ENCODE results near the gene ISCU.
"Not testable (repeated sequence)": the region's sequence is repeated elsewhere in the genome, so short reads cannot be mapped to it uniquely, and the experiment has no call there.

The ISCU gene

DNA sequence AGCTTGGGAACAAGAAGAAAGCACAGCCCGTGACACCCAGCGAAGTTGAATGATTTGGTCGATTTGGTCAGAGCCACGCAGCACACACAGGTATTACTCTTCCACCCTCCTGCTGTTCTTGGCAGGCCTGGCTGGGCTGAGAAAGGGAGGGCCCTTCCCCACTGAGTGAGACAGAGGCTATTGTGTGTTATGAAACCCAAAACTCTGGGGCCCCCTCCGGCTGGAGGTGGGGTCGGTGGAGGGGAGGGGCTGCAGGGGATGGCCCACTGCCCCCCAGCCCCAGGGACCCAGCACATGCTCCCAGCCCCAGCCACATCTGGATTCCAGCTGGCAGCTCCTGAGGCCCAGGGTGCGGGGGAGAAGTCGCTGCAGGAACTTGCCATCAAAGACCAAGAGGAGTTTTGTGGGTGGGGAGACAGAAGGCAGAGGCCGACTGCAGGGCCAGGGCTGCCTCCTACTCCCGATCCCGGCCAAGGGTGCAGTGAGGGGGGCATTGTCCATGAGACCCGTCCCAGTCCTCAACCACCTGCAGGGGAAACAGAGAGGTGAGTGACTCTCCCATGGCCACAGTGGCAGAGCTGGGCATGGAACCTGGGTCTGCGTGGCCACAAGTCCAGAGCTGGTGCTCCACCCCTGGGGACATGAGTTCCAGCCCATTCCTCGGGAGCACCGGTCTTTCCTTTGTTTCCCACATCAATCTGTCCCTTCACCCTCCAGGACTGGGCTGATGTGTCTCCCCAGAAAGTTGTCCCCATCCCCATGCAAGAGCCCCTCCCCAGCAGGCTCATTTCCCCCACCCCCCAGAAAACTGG is 26.8 kb downstream of the ISCU start:
- DNase-seq (ENCODE audit: low read depth) = no peak

DNA sequence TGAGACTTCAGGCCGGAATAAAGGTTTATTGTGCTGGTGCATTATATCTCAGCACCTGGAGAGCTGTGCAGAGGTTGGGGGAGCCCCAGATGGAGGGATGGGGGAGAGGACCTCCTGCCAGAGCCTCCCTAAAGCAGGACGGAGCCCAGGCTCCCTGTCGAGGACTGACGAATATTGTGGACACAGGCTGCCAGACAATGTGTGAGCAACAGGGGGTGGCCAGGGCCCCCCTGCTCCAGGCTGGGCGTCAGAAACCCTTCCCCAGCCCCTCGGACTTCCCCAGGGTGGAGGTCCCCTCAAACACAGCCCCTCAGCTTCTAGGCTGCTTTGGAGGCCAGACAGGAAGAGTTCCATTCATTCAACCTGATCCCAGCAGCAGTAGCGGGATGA is 27.4 kb downstream of the ISCU start:
- no peak for DNase-seq (ENCODE audit: low read depth)

DNA sequence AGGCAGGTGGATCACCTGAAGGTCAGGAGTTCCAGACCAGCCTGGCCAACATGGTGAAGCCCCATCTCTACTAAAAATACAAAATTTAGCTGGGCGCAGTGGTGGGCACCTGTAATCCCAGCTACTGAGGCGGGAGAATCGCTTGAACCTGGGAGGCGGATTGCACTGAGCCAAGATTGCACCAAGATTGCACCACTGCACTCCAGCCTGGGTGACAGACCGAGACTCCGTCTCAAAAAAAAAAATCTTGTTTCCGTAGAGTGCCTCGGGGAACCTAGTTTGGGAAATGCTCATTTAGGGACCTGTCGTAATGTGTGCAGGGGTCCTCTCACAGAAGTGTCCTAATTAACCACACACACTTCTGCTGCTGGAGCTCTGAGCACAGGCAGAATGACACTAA is 28.1 kb downstream of the ISCU start:
- not testable (repeated sequence) for DNase-seq (ENCODE audit: low read depth)

DNA sequence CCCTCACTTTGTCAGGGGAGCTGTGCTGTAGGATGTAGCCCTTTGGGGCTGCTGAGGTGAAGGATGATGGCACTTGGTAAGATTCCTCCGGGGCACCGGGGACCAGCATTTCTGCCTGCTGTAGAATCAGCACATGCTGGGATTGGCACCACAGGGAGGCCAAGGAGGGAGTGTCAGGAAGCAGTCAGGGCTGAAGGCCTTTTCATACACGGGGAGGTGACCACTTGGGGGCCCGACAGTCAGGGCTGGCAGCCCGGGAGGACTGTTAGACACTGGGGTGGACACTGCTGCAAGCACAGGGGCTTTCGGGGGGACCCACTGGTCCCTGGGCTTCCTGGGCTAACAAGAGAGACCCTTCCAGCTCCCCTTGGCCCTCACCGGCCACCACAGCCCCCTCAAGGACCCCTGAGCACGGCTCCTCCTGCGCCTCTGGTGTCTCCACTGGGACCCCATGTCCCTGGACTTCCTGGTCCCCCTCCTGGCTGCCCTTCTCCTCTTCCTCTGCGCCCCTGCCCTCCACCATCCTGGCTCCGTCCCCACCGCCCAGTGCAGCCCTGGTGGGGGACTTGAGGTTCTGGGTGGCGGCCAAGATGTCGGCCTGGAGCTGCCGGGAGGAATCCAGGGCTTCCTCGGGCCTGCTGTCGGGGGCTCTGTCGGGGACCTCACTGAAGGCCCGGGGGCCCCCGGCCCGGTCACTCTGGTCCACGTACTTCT is 29.0 kb downstream of the ISCU start:
- no peak for DNase-seq (ENCODE audit: low read depth)

DNA sequence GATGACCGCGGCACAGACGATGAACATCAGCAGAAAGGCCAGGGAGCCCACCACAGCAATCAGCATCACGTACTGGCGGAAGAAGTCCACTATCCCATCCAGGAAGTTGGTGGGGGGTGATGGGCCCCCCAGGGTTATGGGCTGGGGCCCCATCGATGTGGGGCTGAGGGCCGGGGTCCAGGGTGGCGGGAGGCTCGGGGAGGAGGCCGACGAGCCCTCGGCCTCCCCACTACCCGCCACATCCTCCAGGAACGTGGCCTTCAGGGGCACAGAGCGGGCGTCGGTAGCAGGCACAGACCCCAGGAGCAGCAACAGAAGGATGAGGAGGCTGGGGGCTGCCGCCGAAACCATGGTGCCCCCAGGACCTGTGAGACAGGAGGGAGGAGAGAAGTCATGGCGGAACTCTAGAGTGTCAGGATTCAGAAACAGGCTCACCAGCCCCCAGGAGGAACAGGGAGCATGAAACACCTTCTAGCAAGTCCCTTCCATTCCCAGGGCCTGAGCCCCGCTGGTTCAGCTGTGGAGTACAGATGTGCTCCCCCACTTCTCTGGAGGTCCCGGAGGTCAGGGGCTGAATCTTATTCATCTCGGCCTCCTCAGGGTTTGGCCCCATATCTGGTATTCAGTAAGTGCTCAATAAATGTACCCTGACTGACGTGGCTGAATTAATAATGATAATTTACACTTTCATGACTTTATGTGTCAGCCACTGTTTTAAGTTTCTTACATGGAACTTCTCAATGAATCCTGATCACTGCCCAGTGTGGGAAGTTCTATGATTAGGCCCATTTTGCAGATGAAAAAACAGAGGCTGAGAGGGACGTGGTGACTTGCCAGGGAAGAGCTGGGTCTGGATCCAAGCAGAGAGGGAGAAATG is 29.9 kb downstream of the ISCU start:
- no peak for DNase-seq (ENCODE audit: low read depth)

DNA sequence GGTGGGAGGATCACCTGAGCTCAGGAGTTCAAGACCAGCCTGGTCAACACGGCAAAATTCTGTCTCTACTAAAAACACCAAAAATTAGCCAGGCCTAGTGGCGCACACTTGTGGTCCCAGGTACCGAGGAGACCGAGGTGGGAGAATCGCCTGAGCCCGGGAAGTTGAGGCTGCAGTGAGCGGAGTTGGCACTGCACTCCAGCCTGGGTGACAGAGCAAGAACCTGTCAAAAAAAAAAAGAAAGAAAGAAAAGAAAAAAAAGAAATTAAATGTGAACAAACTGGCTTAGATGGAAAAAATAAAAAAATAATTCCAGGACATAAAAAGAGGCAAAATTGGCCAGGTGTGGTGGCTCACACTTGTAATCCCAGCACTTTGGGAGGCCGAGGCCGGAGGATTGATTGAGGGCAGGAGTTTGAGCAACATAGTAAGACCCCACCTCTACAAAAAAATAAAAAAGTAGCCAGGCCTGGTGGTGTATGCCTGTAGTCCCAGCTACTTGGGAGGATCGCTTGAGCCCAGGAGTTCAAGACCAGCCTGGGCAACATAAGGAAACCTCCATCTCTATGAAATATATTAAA is 32.0 kb downstream of the ISCU start:
- no peak for DNase-seq (ENCODE audit: low read depth)

DNA sequence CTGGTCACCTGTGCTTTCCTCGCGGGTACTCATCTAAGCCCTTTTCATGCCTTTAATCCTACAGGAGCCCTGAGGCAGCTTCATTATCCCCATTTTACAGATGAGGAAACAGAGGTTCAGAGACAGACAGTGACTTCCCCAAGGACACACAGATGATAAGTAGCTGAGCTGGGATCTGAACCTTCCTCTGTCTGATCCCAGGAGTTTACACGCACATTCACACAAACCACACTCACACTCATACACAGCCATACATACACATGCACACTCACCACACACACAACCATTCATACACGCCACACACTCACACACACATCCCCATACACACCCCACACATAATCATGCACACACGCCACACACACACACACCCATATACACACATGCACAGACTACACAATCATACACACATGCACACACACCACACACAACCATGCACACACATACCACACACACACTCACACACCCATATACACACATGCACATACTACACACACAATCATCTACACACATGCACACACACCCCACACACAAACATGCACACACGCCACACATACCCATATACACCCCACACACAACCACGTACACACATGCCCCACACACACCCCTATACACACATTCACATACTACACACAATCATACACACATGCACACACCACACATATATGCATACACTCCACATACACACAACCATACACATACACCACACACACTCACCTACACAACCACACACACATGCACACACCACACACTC is 32.7 kb downstream of the ISCU start:
- no peak for DNase-seq (ENCODE audit: low read depth)

DNA sequence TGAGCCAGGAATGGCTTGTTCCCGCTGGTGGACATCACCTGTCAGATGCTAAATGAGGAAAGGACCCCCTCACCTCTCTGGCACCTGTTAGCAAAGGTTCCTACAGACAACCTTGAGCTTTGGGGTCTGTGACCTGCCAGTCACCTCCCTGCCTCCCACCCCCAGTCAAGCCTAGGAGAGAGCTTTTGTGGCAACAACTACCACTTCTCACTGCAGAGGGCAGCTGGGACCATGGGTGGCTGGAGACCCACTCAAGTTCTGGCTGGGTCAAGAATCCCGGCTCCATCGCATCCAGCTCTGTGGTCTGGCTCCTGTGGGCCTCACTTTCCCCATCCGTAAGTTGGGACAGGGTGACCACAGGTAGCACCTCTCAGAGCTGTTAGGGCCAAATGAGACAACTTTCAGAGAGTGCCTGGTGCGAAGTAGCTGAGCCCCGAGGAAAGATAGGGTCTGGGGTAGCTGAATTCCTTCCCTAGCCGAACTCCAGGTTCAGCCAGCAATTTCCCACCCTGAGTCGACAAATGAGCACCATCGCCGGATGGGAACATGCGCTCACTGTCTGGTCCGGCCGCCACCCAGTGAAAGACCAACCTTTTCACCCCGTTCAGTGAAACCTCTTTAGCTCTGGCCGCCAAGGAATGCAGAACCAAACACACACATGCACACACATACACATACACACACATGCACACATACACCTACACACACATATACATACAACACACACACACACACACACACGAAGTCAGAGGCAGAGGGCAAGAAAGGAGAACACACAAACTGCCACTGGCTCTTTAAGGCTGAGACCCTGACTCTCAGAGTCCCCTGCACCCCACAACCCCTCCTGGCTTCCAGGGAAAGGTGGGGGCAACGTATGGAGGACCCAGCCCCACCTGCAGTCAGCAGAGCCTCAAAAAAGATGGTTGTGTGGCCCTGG is 33.6 kb downstream of the ISCU start:
- no peak for DNase-seq (ENCODE audit: low read depth)

DNA sequence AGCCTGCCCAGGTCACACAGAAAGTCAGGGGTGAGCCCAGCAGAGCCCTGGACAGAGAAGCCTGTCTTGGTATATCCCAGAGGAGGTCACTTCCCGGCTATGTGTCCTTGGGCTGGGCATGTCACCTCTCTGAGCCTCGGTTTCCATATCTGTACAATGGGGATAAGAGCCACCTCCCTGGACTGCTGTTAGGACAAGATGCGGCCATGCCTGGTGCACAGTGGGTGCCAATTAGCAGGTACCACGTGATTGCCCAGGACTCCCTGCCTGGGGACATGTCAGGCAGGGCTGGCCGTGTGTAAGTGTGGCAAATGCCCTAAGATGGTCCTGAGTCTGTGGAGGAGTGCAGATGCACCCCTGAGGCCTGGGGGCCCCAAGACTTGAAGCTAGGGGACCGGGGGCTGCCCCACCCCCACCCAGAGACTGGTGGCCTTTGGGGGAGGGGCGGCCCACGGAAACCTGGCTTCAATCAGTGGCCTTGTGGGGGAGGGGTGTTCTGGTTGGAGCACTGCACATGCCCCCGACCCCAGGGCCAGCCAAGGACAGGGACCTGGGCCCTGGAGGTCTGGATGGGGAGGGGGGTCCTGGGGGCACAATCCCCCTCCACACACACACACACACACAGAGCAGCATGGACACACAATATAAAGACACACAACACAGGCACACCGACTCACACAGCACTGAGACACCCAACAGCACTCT is 34.6 kb downstream of the ISCU start:
- no peak for DNase-seq (ENCODE audit: low read depth)

DNA sequence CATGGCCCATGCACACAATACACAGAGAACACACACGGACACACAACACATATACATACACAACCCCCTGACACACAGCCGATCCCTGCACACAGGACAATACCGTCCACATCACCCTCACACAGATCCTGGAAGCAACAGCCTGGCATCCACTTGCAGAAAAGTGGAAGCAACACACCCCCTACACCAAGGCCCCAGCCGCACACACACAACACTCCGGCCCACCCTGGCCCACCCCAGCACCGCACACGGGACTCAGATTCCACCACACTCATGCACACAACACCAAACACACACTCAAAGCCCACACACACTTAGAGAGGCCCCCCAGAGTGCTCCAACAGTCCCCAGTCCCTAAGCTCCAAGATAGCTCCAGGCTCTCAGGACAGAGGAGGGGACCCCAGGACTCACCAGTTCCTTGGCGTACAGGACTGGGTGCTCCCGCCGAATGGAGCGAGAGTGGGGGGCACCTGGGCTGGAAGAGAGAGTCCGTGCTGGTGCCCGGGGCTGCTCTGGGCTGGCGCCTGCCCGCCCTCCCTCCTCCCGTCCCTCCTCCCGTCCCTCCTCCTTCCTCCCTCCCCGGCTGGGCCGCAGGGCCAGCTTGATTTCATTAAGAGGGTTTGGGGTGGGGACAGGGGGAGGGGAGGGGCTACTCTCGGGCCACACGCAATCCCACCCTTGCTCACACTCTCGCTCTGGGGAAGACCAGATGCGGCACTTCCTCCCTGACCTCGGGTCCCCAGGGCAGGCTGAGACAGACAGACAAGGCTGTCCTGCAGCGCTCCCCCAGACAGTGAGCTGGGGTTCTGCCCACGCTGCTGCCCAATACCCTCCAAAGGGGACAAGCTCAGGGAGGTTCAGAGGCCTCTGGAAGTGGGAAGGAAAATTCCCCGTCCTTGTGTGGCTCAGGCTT is 35.4 kb downstream of the ISCU start, which contains the start of gene TMEM119:
TSS of gene TMEM119 (minus strand) at position 526 of the 913 bp plus-strand sequence. CDS start 5,701 bp downstream, outside the sequence.
- no peak for DNase-seq (ENCODE audit: low read depth)

DNA sequence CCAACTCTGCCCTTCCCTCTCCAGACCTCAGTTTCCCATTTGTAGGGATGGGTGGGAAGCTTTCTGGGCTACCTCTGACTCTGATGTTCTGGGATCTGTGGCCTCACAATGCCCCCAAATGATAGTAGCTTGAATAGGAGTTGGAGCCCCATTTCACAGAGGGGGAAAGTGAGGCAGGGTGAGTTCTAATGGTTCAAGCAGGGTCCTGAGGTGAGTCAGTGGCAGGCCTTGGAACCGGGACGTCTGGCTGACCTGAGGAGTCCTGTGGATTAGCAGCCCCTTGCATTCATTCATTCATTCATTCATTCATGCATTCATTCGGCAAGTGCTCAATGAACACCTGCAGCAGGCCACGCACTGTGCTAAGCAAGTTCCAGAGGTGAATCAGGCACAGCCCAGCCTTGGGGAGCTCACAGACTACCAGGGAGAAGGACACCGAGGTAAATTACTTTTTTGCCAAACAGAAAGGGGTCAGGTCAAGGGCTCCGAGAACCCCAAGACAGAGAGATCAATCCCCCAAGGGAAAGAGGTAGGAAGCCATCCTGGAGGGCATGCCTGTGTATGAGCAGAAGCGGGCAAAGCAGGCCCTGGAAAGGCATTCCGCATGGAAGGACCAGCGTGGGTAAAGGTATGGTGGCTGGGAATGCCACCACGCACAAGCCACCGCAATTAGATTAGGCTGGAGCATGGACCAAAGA is 36.3 kb downstream of the ISCU start:
- no peak for DNase-seq (ENCODE audit: low read depth)

DNA sequence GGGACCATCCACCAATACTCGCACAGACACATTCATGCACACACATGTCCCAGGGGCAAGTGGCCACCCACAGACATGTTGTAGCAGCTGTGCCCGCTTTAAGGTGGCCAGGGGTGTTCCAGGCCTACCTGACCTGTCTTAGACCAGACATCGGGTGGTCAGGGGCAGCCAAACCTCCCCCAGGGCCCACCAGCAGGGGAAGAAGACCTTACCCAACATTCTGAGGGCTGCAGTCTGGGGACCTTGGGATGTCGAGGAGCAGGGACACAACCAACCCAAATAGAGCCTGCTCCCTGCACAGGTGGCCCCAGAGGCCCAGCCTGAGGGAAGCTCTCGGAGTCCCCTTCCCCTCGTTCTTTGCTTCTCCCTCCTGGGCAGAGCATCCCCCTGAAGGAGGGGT is 37.1 kb downstream of the ISCU start:
- no peak for DNase-seq (ENCODE audit: low read depth)

DNA sequence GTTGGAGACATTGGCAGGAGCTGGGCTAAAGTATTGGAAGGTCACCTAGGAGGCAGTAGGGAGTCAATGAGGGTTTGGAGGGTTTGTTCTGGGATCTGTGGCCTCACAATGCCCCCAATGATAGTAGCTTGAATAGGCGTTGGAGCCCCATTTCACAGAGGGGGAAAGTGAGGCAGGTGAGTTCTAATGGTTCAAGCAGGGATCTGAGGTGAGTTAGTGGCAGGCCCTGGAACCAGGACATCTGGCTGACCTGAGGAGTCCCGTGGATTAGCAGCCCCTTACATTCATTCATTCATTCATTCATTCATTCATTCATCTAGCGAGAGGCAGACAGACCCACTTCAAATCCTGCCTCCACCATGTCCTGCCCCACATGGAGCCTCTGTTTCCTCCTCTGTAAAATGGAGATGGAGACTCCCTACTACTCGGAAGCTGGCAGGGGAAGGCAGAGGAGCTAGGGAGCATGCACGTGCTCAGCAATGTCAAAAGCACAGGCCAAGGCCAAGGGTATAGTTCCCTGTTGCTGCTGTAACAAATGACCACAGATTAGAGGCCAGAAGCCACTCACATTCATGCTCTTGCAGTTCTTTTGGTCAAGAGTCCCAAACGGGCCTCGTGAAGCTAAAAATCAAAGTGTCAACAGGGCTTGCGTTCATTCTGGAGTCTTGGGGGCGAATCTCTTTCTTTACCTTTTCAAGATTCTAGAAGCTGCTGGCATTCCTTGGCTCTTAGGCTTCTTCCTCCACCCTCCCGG is 37.7 kb downstream of the ISCU start:
- no peak for DNase-seq (ENCODE audit: low read depth)

DNA sequence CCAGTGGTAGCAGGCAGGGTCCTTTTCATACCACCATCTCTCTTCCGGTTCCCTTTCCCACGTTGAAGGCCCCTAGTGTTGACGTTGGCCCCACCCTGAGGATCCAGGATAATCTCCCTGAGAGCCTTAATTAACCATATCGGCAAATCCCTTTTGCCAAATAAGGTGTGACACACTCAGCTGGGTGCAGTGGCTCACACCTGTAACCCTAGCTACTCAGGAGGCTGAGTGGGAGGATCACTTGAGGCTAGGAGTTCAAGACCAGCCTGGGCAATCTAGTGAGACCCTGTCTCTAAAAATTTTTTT is 38.3 kb downstream of the ISCU start:
- no peak for DNase-seq (ENCODE audit: low read depth)

DNA sequence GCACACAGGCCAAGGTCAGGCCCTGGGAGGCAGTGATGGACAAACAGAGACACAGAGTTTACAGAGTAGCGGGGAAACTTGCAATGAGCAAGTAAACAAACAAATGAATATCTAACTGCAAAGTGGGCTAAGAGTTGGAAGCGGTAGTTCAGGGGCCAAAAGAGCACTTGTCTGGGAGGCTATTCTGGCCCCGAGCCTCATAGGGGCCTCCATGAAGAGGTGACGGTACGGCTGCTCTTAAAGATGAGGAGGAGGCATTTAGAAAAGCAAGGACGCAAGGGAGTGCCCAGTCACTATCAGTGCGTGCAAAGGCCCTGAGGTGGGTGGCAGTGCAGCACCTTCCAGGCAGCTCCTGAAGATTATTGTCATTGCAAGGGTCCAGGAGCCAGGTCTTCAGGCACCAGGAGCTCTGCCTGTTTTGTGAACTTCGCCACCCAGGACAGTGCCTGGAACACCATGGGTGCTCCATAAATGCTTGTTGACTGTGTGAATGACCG is 39.9 kb downstream of the ISCU start:
- no peak for DNase-seq (ENCODE audit: low read depth)

DNA sequence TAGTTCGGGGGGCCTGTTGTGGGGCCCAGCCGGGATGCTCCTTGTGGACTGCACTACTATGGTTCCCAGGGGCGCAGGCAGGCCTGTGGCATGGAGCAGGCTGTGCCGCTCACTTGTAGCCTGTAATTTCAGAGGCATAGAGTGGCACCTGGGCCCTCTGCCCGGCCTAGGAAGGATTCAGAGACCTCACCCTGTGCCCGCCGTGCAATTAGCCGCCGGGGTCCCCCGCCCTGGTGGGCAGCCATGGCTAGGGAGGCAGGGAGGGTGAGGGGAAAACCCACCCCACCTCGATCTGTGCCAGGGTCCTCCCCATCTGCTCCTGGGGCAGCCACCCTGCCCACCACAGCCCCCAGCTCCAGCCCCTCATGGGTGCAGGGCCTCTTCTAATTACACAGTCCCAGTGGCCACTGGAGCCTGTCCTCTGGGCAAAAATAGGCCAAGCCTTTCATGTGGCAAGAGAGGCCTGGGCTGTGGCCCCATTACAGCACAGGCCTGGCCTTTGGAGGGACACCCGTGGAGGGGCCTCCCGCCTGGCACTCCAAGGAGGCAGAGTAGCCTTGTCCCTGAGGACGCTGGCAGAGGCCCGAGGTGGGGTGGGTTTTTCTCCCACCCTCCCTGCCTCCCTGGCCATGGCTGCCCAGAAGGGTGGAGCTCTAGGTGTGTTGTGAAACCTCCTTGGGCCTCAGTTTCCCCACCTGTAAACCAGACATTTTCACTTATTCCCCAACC is 40.7 kb downstream of the ISCU start:
- DNase-seq (ENCODE audit: low read depth) = no peak

Data from non-pigmented ciliary epithelial cell (primary cell).